Activated CD4-positive, alpha-beta memory T cell treated with anti-CD3 and anti-CD28 coated beads, Interleukin-2, amount 10 ng/mL, durations not matched to agents 7 days and 5 days (primary cell): ENCODE measurements around the gene RFX8. TPM values are rescaled to one million over a fixed set of nuclear protein-coding genes. Genes with fewer than 3 reads are reported as not detected.
"Not testable (repeated sequence)": the region's sequence is repeated elsewhere in the genome, so short reads cannot be mapped to it uniquely, and the experiment has no call there.

Experiments
- CTCF ChIA-PET: fragments of 350-600 bp; sonication (Branson Sonifier 250); formaldehyde crosslinking; loops from one replicate; lab custom pipeline; 2021; ENCODE audit warnings: antibody characterized with exemption, inconsistent platforms; lab: Charles Lee
- POLR2A ChIA-PET: fragments of 350-600 bp; sonication (Branson Sonifier 250); formaldehyde crosslinking; loops from one replicate; lab custom pipeline; 2021; ENCODE audit warnings: antibody characterized with exemption; lab: Charles Lee
- DNase-seq: peaks from one replicate; pipeline ENCODE4 v3.0.0-alpha.2; 2020
- H3K27ac Mint-ChIP-seq: one replicate; pipeline ENCODE4 v1.8.0; 2021; ENCODE audit warnings: mild to moderate bottlenecking, mixed read lengths
- H3K27me3 Mint-ChIP-seq: one replicate; pipeline ENCODE4 v1.8.0; 2021; ENCODE audit warnings: mixed read lengths
- H3K36me3 Mint-ChIP-seq: one replicate; pipeline ENCODE4 v1.8.0; 2021; ENCODE audit warnings: low read depth, mixed read lengths
- H3K4me1 Mint-ChIP-seq: one replicate; pipeline ENCODE4 v1.8.0; 2021; ENCODE audit warnings: mixed read lengths
- H3K4me3 Mint-ChIP-seq: one replicate; pipeline ENCODE4 v1.8.0; 2021; ENCODE audit warnings: mild to moderate bottlenecking, mixed read lengths
- H3K9me3 Mint-ChIP-seq: one replicate; pipeline ENCODE4 v1.8.0; 2021; ENCODE audit warnings: mixed read lengths
- total RNA-seq, 2 experiments: library from RNA; stranded (reverse); gene quantifications; one replicate each; pipeline ENCODE4 v1.2.3, GENCODE V29; 2021

Gene RFX8
- total RNA-seq, 2 experiments from 2014 or later, result 1.7 to 2.6 TPM

DNA sequence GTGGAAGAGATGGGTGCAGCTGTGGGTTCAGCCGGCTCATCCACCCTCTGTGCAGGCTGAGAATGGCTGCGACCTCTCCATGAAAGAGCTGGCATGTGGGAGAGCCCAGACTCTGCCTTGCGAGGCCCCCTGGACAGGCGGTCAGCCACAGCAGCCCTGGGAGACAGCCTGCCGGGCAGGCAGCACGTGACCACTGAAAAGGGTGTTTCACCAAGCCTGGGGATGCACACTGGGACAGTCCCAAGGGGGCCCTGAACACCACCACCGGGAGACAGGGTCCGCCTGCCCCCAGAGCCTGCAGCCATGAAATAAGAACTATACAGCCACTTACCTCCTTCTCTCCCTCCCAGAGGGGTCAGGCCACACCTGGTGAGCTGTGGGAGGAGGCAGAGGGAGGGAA, 11.5 kb downstream of the RFX8 start:
- H3K27ac Mint-ChIP-seq, result no peak overlapping the region
- no peaks in the 10 kb centered on the region for H3K9me3 Mint-ChIP-seq
- no peak for DNase-seq
- POLR2A ChIA-PET, result interaction anchor here (0.5 kb wide), 1 partner anchor 195 kb away, joined by 3 read pairs; no protein-coding TSS in a partner anchor
- no peaks in the 10 kb centered on the region for H3K27me3 Mint-ChIP-seq
- CTCF ChIA-PET, result no interaction called here
- H3K4me3 Mint-ChIP-seq, result no peak overlapping the region
- peaks cover 13% of the 10 kb centered on the region for H3K36me3 Mint-ChIP-seq
- H3K4me1 Mint-ChIP-seq, result no peaks in the 10 kb centered on the region

DNA sequence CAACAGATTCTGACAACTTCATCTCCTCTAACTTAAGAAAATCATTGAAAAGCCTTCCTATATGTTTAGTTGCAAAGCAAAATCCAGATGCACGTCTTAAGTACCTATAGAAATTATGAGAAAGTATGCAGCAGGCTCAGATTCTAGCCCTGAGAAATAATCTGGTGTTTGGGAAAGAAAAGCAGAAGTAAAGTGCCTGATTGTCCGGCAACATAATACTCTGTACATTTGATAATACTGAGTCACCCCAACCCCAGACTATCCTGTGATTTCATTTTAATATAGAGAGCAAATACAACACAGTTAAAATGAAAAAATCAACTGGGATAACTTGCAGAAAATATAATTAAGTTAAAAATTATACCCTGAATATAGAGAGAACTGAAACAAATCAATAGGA, 13.5 kb downstream of the RFX8 start:
- H3K27ac Mint-ChIP-seq, result no peak overlapping the region
- ChIA-PET CTCF (no interaction called here), POLR2A (no interaction called here)
- peaks cover 5% of the 10 kb centered on the region for H3K27me3 Mint-ChIP-seq
- H3K9me3 Mint-ChIP-seq, result peaks cover 6% of the 10 kb centered on the region
- peaks cover 13% of the 10 kb centered on the region for H3K36me3 Mint-ChIP-seq
- no peaks in the 10 kb centered on the region for H3K4me1 Mint-ChIP-seq
- no peak overlapping the region for H3K4me3 Mint-ChIP-seq
- DNase-seq, result no peak

GRCh38 chr2:101454408-101454807, 20.5 kb downstream of the RFX8 start:
- H3K27me3 Mint-ChIP-seq, H3K36me3 Mint-ChIP-seq, CTCF ChIA-PET, H3K27ac Mint-ChIP-seq, H3K4me1 Mint-ChIP-seq, POLR2A ChIA-PET, DNase-seq, H3K4me3 Mint-ChIP-seq: not testable (repeated sequence)
- H3K9me3 Mint-ChIP-seq, result peaks cover 20% of the 10 kb centered on the region

DNA sequence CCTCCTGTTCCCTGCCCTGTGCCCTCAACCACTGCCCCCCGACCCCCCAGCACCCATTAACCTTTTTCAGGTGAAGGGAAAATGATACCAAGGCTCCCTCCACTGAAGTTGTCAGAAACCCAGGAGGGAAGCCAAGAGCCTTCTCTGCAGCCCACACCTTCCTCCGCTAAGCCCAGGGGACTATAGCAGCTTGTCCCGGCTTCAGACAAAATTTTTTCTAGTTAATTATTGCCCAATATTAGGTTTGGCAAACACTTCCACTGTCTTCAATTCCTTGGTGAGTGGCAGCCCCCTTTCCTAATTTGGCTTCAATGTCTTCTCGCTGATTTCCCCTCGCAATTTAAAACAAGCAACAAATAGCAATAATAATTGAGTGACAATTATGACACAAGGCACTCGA, 23.9 kb downstream of the RFX8 start:
- Mint-ChIP-seq H3K36me3 (peaks cover 11% of the 10 kb centered on the region), H3K4me3 (no peak overlapping the region), H3K4me1 (peaks cover 9% of the 10 kb centered on the region), H3K27ac (no peak overlapping the region), H3K9me3 (peaks cover 13% of the 10 kb centered on the region), H3K27me3 (peaks cover 3% of the 10 kb centered on the region)
- DNase-seq, result no peak
- ChIA-PET CTCF (no interaction called here), POLR2A (no interaction called here)

- H3K4me3 Mint-ChIP-seq, result no peak overlapping the region
- no peak overlapping the region for H3K27ac Mint-ChIP-seq
- H3K27me3 Mint-ChIP-seq, result no peaks in the 10 kb centered on the region
- H3K36me3 Mint-ChIP-seq, result peaks cover 21% of the 10 kb centered on the region
- ChIA-PET CTCF (interaction anchor here (0.7 kb wide), 1 partner anchor 28 kb away, joined by 3 read pairs; no protein-coding TSS in a partner anchor), POLR2A (no interaction called here)
- peaks cover 17% of the 10 kb centered on the region for H3K4me1 Mint-ChIP-seq
- peaks cover 9% of the 10 kb centered on the region for H3K9me3 Mint-ChIP-seq
- no peak for DNase-seq
Observed at GRCh38 chr2:101446869-101447268, 28.0 kb downstream of the RFX8 start.

DNA sequence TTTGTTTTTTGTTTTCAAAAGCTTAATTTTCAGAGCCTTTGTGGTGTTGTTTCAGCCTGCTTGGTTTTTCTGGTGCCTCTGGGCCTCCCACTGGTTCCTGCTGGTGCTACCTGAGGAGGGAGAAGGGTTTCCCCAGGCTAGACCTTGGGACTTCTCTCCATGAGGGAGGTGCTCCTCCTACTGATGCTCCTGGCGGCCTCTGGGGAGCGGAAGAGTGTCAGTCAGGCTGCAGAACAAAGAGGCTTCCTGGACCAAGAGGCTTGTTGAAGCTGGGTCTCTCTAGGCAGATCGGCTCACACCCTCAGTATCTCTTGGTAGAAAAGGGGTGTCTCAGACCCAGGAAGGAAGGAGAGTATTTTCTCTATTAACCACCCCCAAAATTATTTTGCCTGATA, 32.2 kb downstream of the RFX8 start:
- H3K27ac Mint-ChIP-seq, result no peak overlapping the region
- ChIA-PET POLR2A (no interaction called here), CTCF (no interaction called here)
- H3K4me3 Mint-ChIP-seq, result no peak overlapping the region
- peaks cover 10% of the 10 kb centered on the region for H3K36me3 Mint-ChIP-seq
- H3K9me3 Mint-ChIP-seq, result peaks cover 9% of the 10 kb centered on the region
- no peak for DNase-seq
- peaks cover 23% of the 10 kb centered on the region for H3K4me1 Mint-ChIP-seq
- no peaks in the 10 kb centered on the region for H3K27me3 Mint-ChIP-seq

DNA sequence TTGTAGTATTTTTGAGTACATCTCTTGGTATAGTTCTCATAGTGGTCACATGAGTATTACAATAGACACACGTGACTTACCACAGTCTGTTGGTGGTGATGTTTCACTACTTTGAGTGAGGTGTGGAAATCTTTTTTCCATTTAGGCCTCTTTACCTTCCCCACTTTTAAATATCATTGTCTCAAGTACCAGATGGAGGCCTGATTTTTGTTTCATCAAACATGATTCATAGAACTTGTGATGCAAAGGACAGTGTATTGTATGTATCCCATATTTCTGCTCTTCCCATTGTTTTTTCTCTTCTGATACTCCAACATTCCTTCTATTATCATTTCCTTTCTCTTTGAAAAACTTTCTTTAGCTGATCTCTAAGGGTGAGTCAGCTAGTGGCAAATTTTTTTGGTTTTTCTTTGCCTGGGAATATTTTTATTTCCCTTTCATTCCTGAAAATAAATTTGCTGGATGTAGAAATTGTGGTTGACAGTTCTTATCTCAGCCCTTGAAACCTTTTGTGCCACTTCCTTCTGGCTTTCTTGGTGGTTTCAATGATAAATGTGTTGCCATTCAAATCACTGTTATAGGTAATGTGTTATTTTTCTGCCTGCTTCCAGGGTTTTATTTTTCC, 32.8 kb downstream of the RFX8 start:
- Mint-ChIP-seq H3K4me3 (no peak overlapping the region), H3K9me3 (peaks cover 9% of the 10 kb centered on the region)

DNA sequence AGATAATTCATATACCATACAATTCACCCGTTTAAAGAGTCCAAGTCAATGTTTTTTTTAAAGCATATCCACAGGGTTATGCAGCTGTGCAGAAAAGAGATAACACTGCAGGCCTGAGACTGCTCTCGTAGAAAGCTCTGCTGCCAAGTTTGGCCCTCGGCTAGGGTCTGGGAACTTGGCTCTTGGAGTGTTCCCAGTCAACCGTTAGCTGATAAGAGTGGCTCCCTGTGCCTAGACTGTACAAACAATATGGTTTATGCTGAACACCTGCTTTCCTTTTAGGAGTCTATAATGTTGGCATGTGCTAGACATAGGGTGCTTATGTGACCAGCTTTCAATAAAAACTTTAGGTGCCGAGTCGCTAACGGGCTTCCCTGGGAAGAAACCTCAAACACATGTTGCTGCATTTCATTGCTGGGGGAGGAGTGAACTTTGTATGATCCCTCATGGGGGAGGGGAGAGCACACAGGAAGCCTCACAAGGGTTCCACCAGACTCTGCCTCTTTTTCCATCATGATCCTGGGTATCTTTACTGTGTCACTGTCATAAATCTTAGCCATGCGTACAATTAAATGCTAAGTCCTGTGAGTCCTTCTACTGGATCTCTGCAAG, 34.7 kb downstream of the RFX8 start:
- peaks cover 8% of the 10 kb centered on the region for H3K9me3 Mint-ChIP-seq
- POLR2A ChIA-PET, result no interaction called here
- H3K27me3 Mint-ChIP-seq, result no peaks in the 10 kb centered on the region
- no peak overlapping the region for H3K4me3 Mint-ChIP-seq
- H3K4me1 Mint-ChIP-seq, result peaks cover 15% of the 10 kb centered on the region
- no peak for DNase-seq
- no peak overlapping the region for H3K27ac Mint-ChIP-seq
- peaks cover 10% of the 10 kb centered on the region for H3K36me3 Mint-ChIP-seq
- CTCF ChIA-PET, result no interaction called here

More for the DNA sequence above, 32.8 kb downstream of the RFX8 start:
- no peak for DNase-seq
- H3K27ac Mint-ChIP-seq, result no peak overlapping the region
- ChIA-PET POLR2A (no interaction called here), CTCF (no interaction called here)
- peaks cover 10% of the 10 kb centered on the region for H3K36me3 Mint-ChIP-seq
- peaks cover 21% of the 10 kb centered on the region for H3K4me1 Mint-ChIP-seq
- no peaks in the 10 kb centered on the region for H3K27me3 Mint-ChIP-seq

- no peak overlapping the region for H3K4me3 Mint-ChIP-seq
- CTCF ChIA-PET, result no interaction called here
- H3K4me1 Mint-ChIP-seq, result peaks cover 15% of the 10 kb centered on the region
- peaks cover 6% of the 10 kb centered on the region for H3K9me3 Mint-ChIP-seq
- H3K36me3 Mint-ChIP-seq, result peaks cover 8% of the 10 kb centered on the region
- H3K27ac Mint-ChIP-seq, result no peak overlapping the region
- POLR2A ChIA-PET, result no interaction called here
- no peaks in the 10 kb centered on the region for H3K27me3 Mint-ChIP-seq
- no peak for DNase-seq
Observed at GRCh38 chr2:101439716-101440115, 35.2 kb downstream of the RFX8 start.

GRCh38 chr2:101438555-101438954, 36.4 kb downstream of the RFX8 start:
- H3K27me3 Mint-ChIP-seq, DNase-seq, H3K27ac Mint-ChIP-seq, H3K4me3 Mint-ChIP-seq, CTCF ChIA-PET, H3K36me3 Mint-ChIP-seq, POLR2A ChIA-PET, H3K9me3 Mint-ChIP-seq: not testable (repeated sequence)
- peaks cover 15% of the 10 kb centered on the region for H3K4me1 Mint-ChIP-seq

DNA sequence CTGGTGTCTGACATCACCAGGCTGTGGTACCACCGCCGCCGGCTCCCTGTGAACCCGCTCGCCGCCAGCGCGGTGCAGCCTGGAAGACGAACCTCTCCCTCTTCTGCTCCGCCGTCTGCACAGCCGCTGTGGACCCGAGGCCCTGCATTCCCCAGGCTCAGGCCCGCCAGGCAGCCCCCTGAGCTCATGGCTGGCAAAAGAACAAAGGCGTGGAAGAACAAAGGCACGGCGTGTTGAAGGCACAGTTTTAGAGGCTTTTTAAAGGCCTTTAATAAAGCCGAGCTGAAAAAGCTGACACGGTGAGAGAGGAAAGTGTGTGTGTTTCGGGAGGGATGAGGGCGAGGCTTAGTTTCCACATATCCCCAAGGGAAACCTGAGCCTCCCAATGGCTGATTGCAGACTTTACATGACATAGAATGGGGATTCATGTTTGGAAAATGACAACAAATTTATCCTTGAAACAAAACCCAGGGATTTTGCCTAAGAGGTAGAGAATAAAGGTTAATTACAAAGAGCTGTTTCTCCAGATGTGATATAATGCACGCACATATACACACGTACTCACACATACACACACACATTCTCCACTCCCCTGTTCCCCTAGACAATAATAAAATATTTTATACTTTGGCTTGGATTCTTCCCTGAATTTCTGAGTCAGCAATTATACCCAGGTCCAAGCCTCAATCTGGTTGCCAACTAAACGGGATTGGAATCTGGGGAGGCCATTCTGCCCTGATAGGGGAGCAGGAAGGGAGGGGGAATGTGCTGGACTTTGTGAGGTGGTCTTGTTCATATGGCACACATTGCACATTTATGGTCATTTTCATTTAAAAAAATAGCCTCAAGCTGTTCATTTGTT, 39.7 kb downstream of the RFX8 start:
- H3K9me3 Mint-ChIP-seq, result no peaks in the 10 kb centered on the region
- CTCF ChIA-PET, result no interaction called here
- no peak for DNase-seq
- no peak overlapping the region for H3K4me3 Mint-ChIP-seq
- POLR2A ChIA-PET, result interaction anchor here (1.0 kb wide), 1 partner anchor 40 kb away, joined by 3 read pairs; the partner anchor contains the start of gene RFX8
- H3K36me3 Mint-ChIP-seq, result no peaks in the 10 kb centered on the region
- peaks cover 5% of the 10 kb centered on the region for H3K4me1 Mint-ChIP-seq
- no peak overlapping the region for H3K27ac Mint-ChIP-seq
- no peaks in the 10 kb centered on the region for H3K27me3 Mint-ChIP-seq

DNA sequence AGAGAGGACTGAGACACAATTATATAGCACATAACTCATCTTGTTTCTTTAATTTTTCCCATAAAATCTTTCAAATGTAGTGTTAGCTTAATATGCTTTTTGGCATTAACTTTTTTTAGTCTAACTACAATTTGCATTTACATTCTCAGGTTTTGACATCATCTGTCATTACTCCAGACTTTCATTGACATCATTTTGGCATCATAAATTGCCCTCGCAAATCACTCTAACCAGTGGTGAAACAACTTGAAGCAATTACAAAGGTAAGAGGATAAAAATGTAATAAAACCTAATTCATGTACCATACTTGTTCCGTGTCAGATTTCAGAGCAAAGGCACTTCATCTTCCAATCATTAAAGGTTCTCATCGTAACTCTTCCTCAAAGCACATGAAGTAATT, 41.4 kb downstream of the RFX8 start:
- H3K4me3 Mint-ChIP-seq, result no peak overlapping the region
- no peaks in the 10 kb centered on the region for H3K9me3 Mint-ChIP-seq
- no peaks in the 10 kb centered on the region for H3K4me1 Mint-ChIP-seq
- POLR2A ChIA-PET, result no interaction called here
- CTCF ChIA-PET, result no interaction called here
- no peaks in the 10 kb centered on the region for H3K27me3 Mint-ChIP-seq
- H3K27ac Mint-ChIP-seq, result no peak overlapping the region
- DNase-seq, result no peak
- no peaks in the 10 kb centered on the region for H3K36me3 Mint-ChIP-seq

DNA sequence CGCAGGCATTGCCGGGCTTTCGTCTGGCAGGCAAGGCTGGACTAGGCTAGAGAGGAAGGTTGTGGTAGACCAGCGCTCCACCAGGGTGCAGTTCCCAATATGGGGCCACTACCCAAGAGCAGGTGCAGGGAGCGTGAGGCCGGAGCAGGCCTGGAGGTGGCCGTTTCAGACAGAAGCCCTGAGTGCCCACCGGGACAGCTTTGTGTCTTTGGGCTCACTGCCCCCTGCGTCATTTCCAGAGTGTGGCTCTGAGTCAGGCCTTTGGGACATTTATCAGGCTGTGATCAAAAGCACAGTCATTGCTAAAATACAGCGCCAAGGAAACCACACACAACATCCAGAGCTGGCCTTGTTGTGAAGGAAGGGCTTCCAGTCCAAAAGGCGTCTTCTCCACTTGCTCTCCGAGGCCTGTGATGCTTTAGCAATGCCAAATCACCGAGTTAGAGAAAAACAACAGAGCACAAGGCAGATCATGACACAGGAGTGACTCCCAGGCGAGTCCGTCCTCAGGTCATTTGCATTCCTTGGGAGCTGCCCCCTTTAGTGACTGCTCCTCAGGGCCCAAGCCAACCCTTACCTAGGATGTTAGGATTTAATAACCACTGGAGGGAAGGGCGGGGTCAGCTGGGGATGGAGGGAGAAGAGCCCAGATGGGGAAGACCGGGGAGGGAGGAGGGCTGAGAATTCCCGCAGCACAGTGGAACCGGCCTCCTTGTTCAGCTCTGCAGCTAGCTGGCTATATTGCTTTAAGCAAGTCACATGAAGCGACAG, 42.3 kb downstream of the RFX8 start:
- H3K27me3 Mint-ChIP-seq, result no peaks in the 10 kb centered on the region
- CTCF ChIA-PET, result no interaction called here

More for the DNA sequence above, 42.3 kb downstream of the RFX8 start:
- H3K27ac Mint-ChIP-seq, result no peak overlapping the region
- no peaks in the 10 kb centered on the region for H3K4me1 Mint-ChIP-seq
- H3K9me3 Mint-ChIP-seq, result no peaks in the 10 kb centered on the region
- H3K4me3 Mint-ChIP-seq, result no peak overlapping the region
- H3K36me3 Mint-ChIP-seq, result no peaks in the 10 kb centered on the region
- DNase-seq, result no peak
- POLR2A ChIA-PET, result no interaction called here
